Pancreas (tissue), 10 donors: ENCODE data around the gene FANCC. TPM values are rescaled to one million over a fixed set of nuclear protein-coding genes. Genes with fewer than 3 reads are reported as not detected.

Experiments used
- ATAC-seq, 4 donors: fragments of 200-7000 bp; cut with Tn5 transposase; one replicate each; pipeline versions ENCODE4 v1.8.0 to v1.9.1; 2020; ENCODE audit warnings: mild to moderate bottlenecking in 4 of 4, moderate library complexity in 4 of 4
- DNase-seq, 6 donors: peaks; one replicate each; pipeline ENCODE4 v3.0.0-alpha.2; 2020
- FAIRE-seq: peaks from 2 replicates; lab custom pipeline; 2012; peaks lifted over from hg19 to GRCh38; lab: Jason Lieb, UNC
- H3K27ac ChIP-seq, 4 donors: fragments of 200-600 bp; sonication (generic); 1 replicate in 3 of 4; 2 replicates in 1 of 4; pipeline versions ENCODE4 v1.5.0 to v1.8.0; 2020
- H3K27me3 ChIP-seq, 4 donors: fragments of 200-600 bp; one replicate each; pipeline ENCODE4 v1.8.0; 2021
- H3K36me3 ChIP-seq, 3 donors: fragments of 200-600 bp; sonication (generic) in 1 of 3; one replicate each; pipeline versions ENCODE4 v1.5.0 to v1.8.0; 2020 to 2021
- H3K4me1 ChIP-seq, 3 donors: fragments of 200-600 bp; one replicate each; pipeline ENCODE4 v1.8.0; 2021
- H3K4me3 ChIP-seq, 4 donors: fragments of 200-600 bp; sonication (generic) in 2 of 4; one replicate each; pipeline versions ENCODE4 v1.5.0 to v1.8.0; 2020 to 2021
- H3K9me3 ChIP-seq, 4 donors: fragments of 200-600 bp; one replicate each; pipeline ENCODE4 v1.8.0; 2021
- WGBS, 2 donors: extraction: QIAGEN DNeasy Blood & Tissue Kit; methylation state at CpG; one replicate each; pipeline ENCODE4 v1.1.7; 2013; 5-methylcytosine and 5-hydroxymethylcytosine counted together
- intact Hi-C, 3 donors: fragments of 100-400 bp; cut with DNase I; formaldehyde crosslinking; loops; one replicate each; pipeline versions ENCODE4 v1.11.1 to v1.14.2; 2022
- polyA plus RNA-seq, 2 donors: library from polyadenylated mRNA; stranded (reverse); fragments of 200-250 nt; gene quantifications; one replicate each; pipeline ENCODE4 v1.2.3, GENCODE V29; 2013
- total RNA-seq, 6 donors: library from RNA; stranded (reverse); fragmentation: NEBNext Ultra II Directional in 4 of 6; extraction: Animal tissue kit (Norgen Biotek cat#: 25700) in 4 of 6; gene quantifications; one replicate each; pipeline versions ENCODE4 v1.2.1 to v1.2.4, GENCODE V29; 2021 to 2023
- TF ChIP-seq, protein P1 (sequence below), 4 donors: fragments of 200-600 bp; sonication (generic) in 3 of 4; IDR thresholded peaks; one replicate each; pipeline versions ENCODE4 v1.5.0 to v1.8.0; 2021; ENCODE audit warnings: antibody characterized with exemption in 4 of 4
- donor health status: healthy with polysubstance abuse.
- donor health status: DM: no; HTN: no; CAD: no; lungs with moderate emphysema.
- donor health status: DM: no; HTN: no; CAD: no.
- donor health status: control.
- donor health status: control.
- donor health status: Bipolar disorder and iron deficiency.
- donor health status: DM: yes; HTN: yes; CAD: no.
- donor health status: DM: no; HTN: no; CAD: no.
- donor health status: DM: no; HTN: no; CAD: no.
- donor health status: DM: yes; HTN: yes; CAD: no.

The FANCC gene
- total and polyA plus RNA-seq, 8 donors: 3.8 to 9.9 (median 4.6) TPM

DNA sequence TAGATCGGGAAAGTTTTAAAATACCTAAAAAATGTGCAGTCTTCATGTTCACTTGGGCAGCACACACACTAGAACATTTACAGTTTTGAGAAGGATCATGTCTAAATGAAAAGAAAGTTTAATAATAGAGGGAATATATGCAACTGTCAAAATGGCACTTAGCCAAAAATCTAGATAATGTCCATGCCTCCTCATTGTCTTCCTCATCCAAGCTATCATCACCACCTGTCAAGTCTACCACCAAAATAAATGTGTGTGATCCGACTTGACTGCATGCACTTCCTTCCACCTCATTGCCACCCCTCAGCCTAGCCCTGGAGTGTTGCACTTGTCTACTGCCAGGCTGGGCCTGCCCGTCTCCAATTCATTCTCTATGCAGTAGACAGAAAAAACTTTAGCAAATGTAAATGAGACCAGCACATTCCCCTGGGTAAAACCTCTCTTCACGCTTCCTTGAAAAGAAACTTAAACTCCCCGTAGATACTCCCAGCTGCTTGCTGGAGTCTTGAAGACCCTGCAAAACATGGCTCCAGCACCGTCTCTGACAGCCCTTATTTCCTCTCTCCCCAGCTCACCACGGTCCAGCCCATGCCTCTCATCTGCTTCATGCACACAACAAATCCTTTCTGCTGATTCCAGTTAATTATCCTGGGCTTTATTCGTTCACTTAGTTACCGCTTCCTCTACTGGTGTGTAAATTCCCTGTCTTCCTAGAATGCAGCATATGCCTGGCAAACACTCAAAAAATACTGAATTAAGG is 66.9 kb downstream of the FANCC start:
- H3K4me1 ChIP-seq: peaks cover 0 to 10% (median 9%) of the 10 kb centered on the region in 3 donors
- ATAC-seq: peak in 3 of 4 donors; percentile 53 to 56 (median 54)
- intact Hi-C loops: no loop called here
- no peak for FAIRE-seq
- H3K9me3 ChIP-seq: no peaks in the 10 kb centered on the region
- H3K27ac ChIP-seq: peak overlapping the region in 1 of 4 donors; percentile 15
- WGBS, 2 donors: 73 to 76% methylated on average over 9 of the region's 9 CpGs
- no peaks in the 10 kb centered on the region for H3K36me3 ChIP-seq
- TF ChIP-seq, protein P1, sequence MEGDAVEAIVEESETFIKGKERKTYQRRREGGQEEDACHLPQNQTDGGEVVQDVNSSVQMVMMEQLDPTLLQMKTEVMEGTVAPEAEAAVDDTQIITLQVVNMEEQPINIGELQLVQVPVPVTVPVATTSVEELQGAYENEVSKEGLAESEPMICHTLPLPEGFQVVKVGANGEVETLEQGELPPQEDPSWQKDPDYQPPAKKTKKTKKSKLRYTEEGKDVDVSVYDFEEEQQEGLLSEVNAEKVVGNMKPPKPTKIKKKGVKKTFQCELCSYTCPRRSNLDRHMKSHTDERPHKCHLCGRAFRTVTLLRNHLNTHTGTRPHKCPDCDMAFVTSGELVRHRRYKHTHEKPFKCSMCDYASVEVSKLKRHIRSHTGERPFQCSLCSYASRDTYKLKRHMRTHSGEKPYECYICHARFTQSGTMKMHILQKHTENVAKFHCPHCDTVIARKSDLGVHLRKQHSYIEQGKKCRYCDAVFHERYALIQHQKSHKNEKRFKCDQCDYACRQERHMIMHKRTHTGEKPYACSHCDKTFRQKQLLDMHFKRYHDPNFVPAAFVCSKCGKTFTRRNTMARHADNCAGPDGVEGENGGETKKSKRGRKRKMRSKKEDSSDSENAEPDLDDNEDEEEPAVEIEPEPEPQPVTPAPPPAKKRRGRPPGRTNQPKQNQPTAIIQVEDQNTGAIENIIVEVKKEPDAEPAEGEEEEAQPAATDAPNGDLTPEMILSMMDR (IDR thresholded peaks at IDR 0.05): no peak
- H3K4me3 ChIP-seq: no peak overlapping the region
- DNase-seq: no peak
- no peaks in the 10 kb centered on the region for H3K27me3 ChIP-seq

DNA sequence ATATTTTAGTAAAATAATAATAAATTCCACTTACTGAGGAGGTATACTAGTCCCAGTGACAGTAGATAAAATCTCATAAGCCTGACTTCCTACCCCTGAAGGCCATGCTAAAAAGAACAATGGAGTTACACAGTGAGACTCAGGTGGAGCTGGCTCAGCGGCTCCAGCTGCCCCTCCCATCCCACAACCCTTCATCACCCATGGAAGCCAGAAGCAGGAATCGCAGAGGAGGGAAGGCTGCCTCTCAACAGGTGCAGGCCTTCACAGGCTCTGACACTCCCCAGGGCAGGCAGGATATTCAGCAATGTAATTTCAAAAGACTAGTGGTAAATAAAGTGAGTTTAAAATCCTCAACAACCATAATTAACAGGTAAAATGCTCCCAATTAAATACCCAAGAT is 67.5 kb downstream of the FANCC start:
- FAIRE-seq (no peak), ATAC-seq (peak; percentile 95 to 100 (median 98))
- 16 to 24% methylated on average over 2 of the region's 2 CpGs for WGBS, 2 donors

DNA sequence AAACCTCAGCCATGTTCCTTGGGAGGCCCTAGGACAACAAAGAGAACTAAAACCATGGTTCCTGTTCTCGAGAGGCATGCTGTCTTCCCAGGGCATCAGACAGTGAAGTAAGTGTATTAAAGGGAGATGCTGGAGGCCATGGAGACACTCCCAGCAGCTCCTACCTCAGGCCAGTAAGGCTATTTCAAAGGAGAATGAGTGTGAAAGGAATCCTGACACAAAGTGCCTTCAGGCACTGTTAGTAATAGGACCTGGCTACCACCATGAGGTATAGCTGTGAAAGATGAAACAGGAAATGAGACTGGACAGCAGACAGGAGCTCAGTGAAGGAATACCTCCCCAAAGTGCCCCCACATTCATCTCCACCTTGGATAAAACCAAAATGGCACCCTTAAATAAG is 71.0 kb downstream of the FANCC start:
- no peaks in the 10 kb centered on the region for H3K9me3 ChIP-seq
- no peak for DNase-seq
- WGBS, 2 donors: 97 to 100% methylated on average over 1 of the region's 1 CpG
- H3K27ac ChIP-seq: no peak overlapping the region
- H3K27me3 ChIP-seq: no peaks in the 10 kb centered on the region
- TF ChIP-seq, protein P1 (IDR thresholded peaks at IDR 0.05): no peak
- no peaks in the 10 kb centered on the region for H3K36me3 ChIP-seq
- peaks cover 0 to 10% (median 9%) of the 10 kb centered on the region in 3 donors for H3K4me1 ChIP-seq
- no peak for FAIRE-seq
- H3K4me3 ChIP-seq: no peak overlapping the region
- no peak for ATAC-seq
- intact Hi-C loops: no loop called here

More for the DNA sequence above, 67.5 kb downstream of the FANCC start:
- intact Hi-C loops: no loop called here
- DNase-seq: peak in 4 of 6 donors; percentile 49 to 69 (median 56)
- no peaks in the 10 kb centered on the region for H3K9me3 ChIP-seq
- no peaks in the 10 kb centered on the region for H3K27me3 ChIP-seq
- peak overlapping the region in 2 of 4 donors; percentile 12 to 15 for H3K27ac ChIP-seq
- no peaks in the 10 kb centered on the region for H3K36me3 ChIP-seq
- no peak overlapping the region for H3K4me3 ChIP-seq
- H3K4me1 ChIP-seq: peaks cover 0 to 10% (median 9%) of the 10 kb centered on the region in 3 donors
- TF ChIP-seq, protein P1 (IDR thresholded peaks at IDR 0.05): no peak

DNA sequence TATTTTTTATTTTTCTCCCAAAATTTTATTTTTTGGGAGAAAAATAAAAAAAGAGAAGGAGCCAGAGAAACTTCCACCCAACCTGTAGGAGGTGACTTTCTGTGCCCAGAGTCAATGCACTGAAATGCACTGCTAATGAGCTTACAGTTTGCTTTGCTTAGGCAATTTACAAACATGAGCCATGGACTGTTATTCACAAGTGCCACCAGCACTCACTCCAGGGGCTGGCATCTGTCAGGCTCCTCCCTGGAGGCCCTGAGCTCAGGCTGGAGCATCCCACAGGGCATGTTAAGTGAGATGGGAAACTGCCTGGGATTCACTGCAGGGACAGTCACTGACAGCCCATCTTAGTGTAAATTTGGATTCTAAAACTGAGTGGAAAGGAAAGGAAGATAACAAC is 74.9 kb downstream of the FANCC start:
- no peak overlapping the region for H3K27ac ChIP-seq
- intact Hi-C loops: no loop called here
- H3K4me3 ChIP-seq: no peak overlapping the region
- no peak for DNase-seq
- H3K4me1 ChIP-seq: no peaks in the 10 kb centered on the region
- H3K27me3 ChIP-seq: no peaks in the 10 kb centered on the region
- TF ChIP-seq, protein P1 (IDR thresholded peaks at IDR 0.05): no peak
- ATAC-seq: no peak
- H3K36me3 ChIP-seq: no peaks in the 10 kb centered on the region
- no peak for FAIRE-seq
- H3K9me3 ChIP-seq: no peaks in the 10 kb centered on the region

DNA sequence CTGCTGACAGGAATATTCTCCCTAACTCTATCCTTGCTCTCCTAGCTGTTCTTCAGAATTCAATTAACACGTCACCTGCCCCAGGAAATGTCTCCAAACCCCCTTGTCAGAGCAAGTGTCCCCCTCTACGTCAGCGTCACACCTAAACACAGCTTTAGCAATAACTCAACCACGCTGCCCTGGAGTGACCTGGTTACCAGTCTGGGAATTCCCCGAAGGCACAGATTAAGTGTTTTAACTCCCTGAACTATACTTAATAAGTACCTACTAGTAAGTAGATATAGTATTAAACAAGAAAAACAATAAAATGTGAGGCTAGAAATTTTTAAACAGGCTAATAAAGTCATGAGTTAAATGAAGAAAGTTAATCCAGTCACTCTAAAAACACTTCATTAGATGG is 78.4 kb downstream of the FANCC start:
- 95 to 96% methylated on average over 5 of the region's 5 CpGs for WGBS, 2 donors
- TF ChIP-seq, protein P1 (IDR thresholded peaks at IDR 0.05): no peak
- H3K27me3 ChIP-seq: no peaks in the 10 kb centered on the region
- no peak for FAIRE-seq
- no peak for DNase-seq
- no peak for ATAC-seq
- H3K4me1 ChIP-seq: no peaks in the 10 kb centered on the region
- no peaks in the 10 kb centered on the region for H3K9me3 ChIP-seq
- H3K27ac ChIP-seq: no peak overlapping the region
- intact Hi-C loops: no loop called here
- H3K4me3 ChIP-seq: no peak overlapping the region
- no peaks in the 10 kb centered on the region for H3K36me3 ChIP-seq
